Astrocyte (in vitro differentiated cells and primary cell): Measurements from ENCODE around the gene GPR15.

Experiments used
- EZH2 ChIP-seq: IDR thresholded peaks from 2 replicates; pipeline ENCODE4 v1.6.1; 2012; ENCODE audit warnings: mild to moderate bottlenecking, low read length, inconsistent platforms; ENCODE audit not compliant: insufficient read depth
- TF ChIP-seq, protein P1 (sequence below): IDR thresholded peaks from 2 replicates; pipeline ENCODE4 v1.5.1; 2011; ENCODE audit warnings: low read depth, mild to moderate bottlenecking, inconsistent platforms, low read length, moderate library complexity; ENCODE audit not compliant: insufficient read depth

DNA sequence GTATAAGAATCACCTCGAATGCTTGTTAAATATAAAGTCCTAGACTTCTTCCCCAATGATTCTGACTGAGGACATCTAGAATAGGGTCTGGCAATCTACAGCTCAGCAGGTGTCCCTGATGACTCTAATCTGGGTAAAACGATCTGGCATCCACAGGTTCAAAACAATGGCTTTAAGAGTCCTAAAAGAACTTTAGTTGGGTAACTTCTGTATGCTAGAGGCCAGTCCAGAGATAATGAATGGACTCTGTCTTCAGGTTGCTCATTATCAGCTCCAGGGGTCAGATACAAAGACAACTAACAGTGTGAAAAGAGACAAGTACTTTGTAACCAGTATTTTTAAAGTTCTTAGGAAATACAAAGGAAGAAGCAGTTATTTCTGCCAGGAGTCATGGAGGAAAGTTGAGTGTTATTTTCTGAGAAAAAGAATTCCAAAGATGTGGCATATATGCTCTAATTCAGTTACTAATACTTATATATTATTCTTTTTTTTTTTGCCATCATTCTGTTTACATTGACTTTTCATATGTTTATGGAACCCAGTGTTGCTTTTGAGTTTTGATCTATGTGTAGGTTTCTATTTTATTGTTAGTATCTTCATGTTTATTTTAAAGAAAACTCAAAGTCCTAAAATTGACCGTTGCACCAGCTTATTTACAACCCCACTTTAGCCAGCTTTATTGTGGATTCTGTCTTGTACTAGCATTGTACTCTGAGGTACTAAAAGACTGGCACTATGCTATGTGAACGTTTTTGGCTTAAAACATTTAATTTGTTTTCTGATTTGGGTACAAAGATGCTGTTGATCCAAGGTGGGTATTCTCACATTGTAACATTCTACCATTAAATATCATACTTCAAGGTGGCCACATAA is 3.1 kb upstream of the GPR15 start:
- TF ChIP-seq, protein P1, sequence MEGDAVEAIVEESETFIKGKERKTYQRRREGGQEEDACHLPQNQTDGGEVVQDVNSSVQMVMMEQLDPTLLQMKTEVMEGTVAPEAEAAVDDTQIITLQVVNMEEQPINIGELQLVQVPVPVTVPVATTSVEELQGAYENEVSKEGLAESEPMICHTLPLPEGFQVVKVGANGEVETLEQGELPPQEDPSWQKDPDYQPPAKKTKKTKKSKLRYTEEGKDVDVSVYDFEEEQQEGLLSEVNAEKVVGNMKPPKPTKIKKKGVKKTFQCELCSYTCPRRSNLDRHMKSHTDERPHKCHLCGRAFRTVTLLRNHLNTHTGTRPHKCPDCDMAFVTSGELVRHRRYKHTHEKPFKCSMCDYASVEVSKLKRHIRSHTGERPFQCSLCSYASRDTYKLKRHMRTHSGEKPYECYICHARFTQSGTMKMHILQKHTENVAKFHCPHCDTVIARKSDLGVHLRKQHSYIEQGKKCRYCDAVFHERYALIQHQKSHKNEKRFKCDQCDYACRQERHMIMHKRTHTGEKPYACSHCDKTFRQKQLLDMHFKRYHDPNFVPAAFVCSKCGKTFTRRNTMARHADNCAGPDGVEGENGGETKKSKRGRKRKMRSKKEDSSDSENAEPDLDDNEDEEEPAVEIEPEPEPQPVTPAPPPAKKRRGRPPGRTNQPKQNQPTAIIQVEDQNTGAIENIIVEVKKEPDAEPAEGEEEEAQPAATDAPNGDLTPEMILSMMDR: no peak
- TF ChIP-seq EZH2: no peak
